ENCODE measurements around the gene OLFM3. TPM values are rescaled to one million over a fixed set of nuclear protein-coding genes. Genes with fewer than 3 reads are reported as not detected.

Gene OLFM3
- total RNA-seq, 1 experiment from 2014 or later: 0.26 TPM

GRCh38 chr1:101797722-101798121 is 199.0 kb downstream of the OLFM3 start:
- no peak overlapping the region for H2BK120ac ChIP-seq (ENCODE audit: low read depth, low read length, poor library complexity, severe bottlenecking)
- H2AK5ac ChIP-seq (ENCODE audit: insufficient read length, low read length): no peak overlapping the region
- H3K4me1 ChIP-seq (ENCODE audit: insufficient read depth, low read length): no peaks in the 10 kb centered on the region
- H3K18ac ChIP-seq (ENCODE audit: insufficient read length, low read depth, low read length): no peak overlapping the region
- Mint-ChIP-seq H3K4me1 (peaks cover 3% of the 10 kb centered on the region in 2 experiments; a peak in 2 of 4 replicates), H3K27ac (no peak overlapping the region), H3K27me3 (ENCODE audit: low read depth) (no peaks in the 10 kb centered on the region), H3K36me3 (ENCODE audit: insufficient read depth in 1 of 3, low read depth in 3 of 3) (no peaks in the 10 kb centered on the region), H3K4me3 (no peak overlapping the region), H3K9me3 (no peaks in the 10 kb centered on the region)
- no peaks in the 10 kb centered on the region for H3K79me2 ChIP-seq (ENCODE audit: insufficient read depth, low read length)
- no peaks in the 10 kb centered on the region for H3K79me1 ChIP-seq (ENCODE audit: insufficient read depth, low read depth, low read length, poor library complexity, severe bottlenecking)
- no peak overlapping the region for H3K4me2 ChIP-seq (ENCODE audit: insufficient read depth, insufficient read length, low read length)
- no peak overlapping the region for H3K23ac ChIP-seq (ENCODE audit: insufficient read length, low read depth, low read length)
- no peaks in the 10 kb centered on the region for H3K27me3 ChIP-seq (ENCODE audit: insufficient read depth, low read length)
- no peak for TF ChIP-seq CTCF (conservative IDR thresholded peaks at IDR 0.05)
- no peak overlapping the region for H3K27ac ChIP-seq (ENCODE audit: insufficient read length, low read depth, low read length)
- H3K23me2 ChIP-seq (ENCODE audit: insufficient read length, low read depth, low read length, poor library complexity, severe bottlenecking): no peaks in the 10 kb centered on the region
- no peak overlapping the region for H4K91ac ChIP-seq (ENCODE audit: insufficient read length, low read depth, low read length)
- H4K5ac ChIP-seq (ENCODE audit: insufficient read length, low read depth, low read length): no peak overlapping the region
- H4K8ac ChIP-seq (replicated peaks; ENCODE audit: insufficient read length, low read depth, low read length): no peak overlapping the region
- no CpG with 5 or more reads among the region's 5 CpGs for WGBS (ENCODE audit: extremely low coverage, insufficient read length, low lambda C conversion rate)
- no peak for DNase-seq
- no peak overlapping the region for H3K4ac ChIP-seq (ENCODE audit: low read depth, low read length)
- no peak overlapping the region for H3K9ac ChIP-seq (ENCODE audit: extremely low read depth, insufficient read length, low read length)
- no peaks in the 10 kb centered on the region for H4K20me1 ChIP-seq (ENCODE audit: control insufficient read depth, insufficient read depth, insufficient read length)
- H3K56ac ChIP-seq (ENCODE audit: insufficient read length, low read depth, low read length): no peak overlapping the region
- H2BK20ac ChIP-seq (ENCODE audit: low read depth, low read length, poor library complexity, severe bottlenecking): no peak overlapping the region
- no peak overlapping the region for H3K14ac ChIP-seq (ENCODE audit: insufficient read depth, low read length)
- H2BK15ac ChIP-seq (ENCODE audit: low read depth, low read length): no peak overlapping the region
- H2BK5ac ChIP-seq (ENCODE audit: insufficient read length, low read length): no peak overlapping the region
- H2BK12ac ChIP-seq (ENCODE audit: insufficient read length, low read depth, low read length): no peak overlapping the region
- H3T11ph ChIP-seq (ENCODE audit: low read length): no peak overlapping the region
- H2AFZ ChIP-seq (ENCODE audit: low read length): no peak overlapping the region
- no peaks in the 10 kb centered on the region for H3K9me3 ChIP-seq (ENCODE audit: control insufficient read depth, low read depth, low read length)
